T-cell (primary cell): ENCODE results near the gene IP6K1. TPM values are rescaled to one million over a fixed set of nuclear protein-coding genes. Genes with fewer than 3 reads are reported as not detected.
A peak's percentile ranks its signal among the peaks of the same experiment; 100 is the strongest.
"Not testable (repeated sequence)": the region's sequence is repeated elsewhere in the genome, so short reads cannot be mapped to it uniquely, and the experiment has no call there.

Source experiments
- ATAC-seq, 4 experiments: fragments of 200-7000 bp in 3 of 4; fragments of 150-1000 bp in 1 of 4; cut with Tn5 transposase; replicated peaks in 1 of 4; 1 replicate in 3 of 4; 2 replicates in 1 of 4; pipeline ENCODE4 v1.10.0; 2021; ENCODE audit warnings: moderate library complexity in 3 of 4, mild to moderate bottlenecking in 2 of 4, moderate number of reproducible peaks in 1 of 4
- CTCF ChIA-PET, 2 donors: fragments of 300-600 bp; sonication (Branson Sonifier 250); formaldehyde crosslinking; loops; one replicate each; lab custom pipeline; 2022; ENCODE audit warnings: antibody characterized with exemption in 2 of 2; lab: Charles Lee
- POLR2A ChIA-PET, 2 donors: fragments of 300-600 bp; sonication (Branson Sonifier 250); formaldehyde crosslinking; loops; one replicate each; lab custom pipeline; 2022; ENCODE audit warnings: antibody characterized with exemption in 2 of 2; lab: Charles Lee
- DNase-seq, 35 experiments: peaks; one replicate each; pipeline versions ENCODE4 v3.0.0 to v3.0.0-alpha.2; 2013 to 2023
- H3K27ac ChIP-seq: one replicate; pipeline ENCODE4 v1.5.1; 2013; ENCODE audit warnings: low read length
- H3K27me3 ChIP-seq, 2 experiments: replicated peaks in 1 of 2; 1 replicate in 1 of 2; 2 replicates in 1 of 2; pipeline versions ENCODE4 v1.6.1 to v1.7.0; 2013; ENCODE audit warnings: low read length in 1 of 2, mixed read lengths in 1 of 2; ENCODE audit not compliant: control insufficient read depth in 2 of 2, insufficient read depth in 2 of 2; ENCODE audit errors: extremely low read depth in 1 of 2
- H3K36me3 ChIP-seq, 2 donors: 1 replicate in 1 of 2; 2 replicates in 1 of 2; pipeline versions ENCODE4 v1.6.1 to v1.7.0; 2013; ENCODE audit warnings: low read length in 1 of 2; ENCODE audit not compliant: control insufficient read depth in 2 of 2, insufficient read depth in 1 of 2; ENCODE audit errors: extremely low read depth in 1 of 2
- H3K4me1 ChIP-seq, 2 experiments: 1 replicate in 1 of 2; 2 replicates in 1 of 2; pipeline versions ENCODE4 v1.6.1 to v1.7.0; 2013; ENCODE audit warnings: low read length in 2 of 2, mixed read lengths in 1 of 2; ENCODE audit not compliant: insufficient read depth in 2 of 2, control insufficient read depth in 1 of 2; ENCODE audit errors: extremely low read depth in 1 of 2
- H3K4me3 ChIP-seq, 2 donors: 1 replicate in 1 of 2; 2 replicates in 1 of 2; pipeline versions ENCODE4 v1.5.1 to v1.7.0; 2013; ENCODE audit warnings: mild to moderate bottlenecking in 2 of 2, low read length in 1 of 2, moderate library complexity in 1 of 2; ENCODE audit not compliant: control insufficient read depth in 1 of 2; ENCODE audit errors: extremely low read depth in 1 of 2
- H3K9me3 ChIP-seq: 2 replicates; pipeline ENCODE4 v1.7.0; 2013
- H3K27ac Mint-ChIP-seq, 2 donors: one replicate each; pipeline ENCODE4 v1.8.0; 2020 to 2021; ENCODE audit warnings: mild to moderate bottlenecking in 2 of 2, mixed read lengths in 2 of 2
- H3K27me3 Mint-ChIP-seq, 2 donors: one replicate each; pipeline ENCODE4 v1.8.0; 2021 to 2022; ENCODE audit warnings: mixed read lengths in 2 of 2
- H3K36me3 Mint-ChIP-seq: one replicate; pipeline ENCODE4 v1.8.0; 2021; ENCODE audit warnings: mixed read lengths
- H3K4me1 Mint-ChIP-seq, 3 donors: one replicate each; pipeline ENCODE4 v1.8.0; 2020 to 2022; ENCODE audit warnings: mixed read lengths in 3 of 3, mild to moderate bottlenecking in 1 of 3
- H3K4me3 Mint-ChIP-seq, 3 donors: one replicate each; pipeline ENCODE4 v1.8.0; 2020 to 2022; ENCODE audit warnings: mild to moderate bottlenecking in 3 of 3, mixed read lengths in 3 of 3, moderate library complexity in 3 of 3
- H3K9me3 Mint-ChIP-seq, 3 donors: one replicate each; pipeline ENCODE4 v1.8.0; 2020 to 2022; ENCODE audit warnings: mixed read lengths in 3 of 3
- WGBS: methylation state at CpG from one replicate; pipeline ENCODE4 v1.1.5; 2013; ENCODE audit warnings: missing lambda C conversion rate; ENCODE audit not compliant: insufficient coverage; 5-methylcytosine and 5-hydroxymethylcytosine counted together
- total RNA-seq, 35 experiments: library from RNA in 6 of 35; stranded (reverse) in 6 of 35; fragments of 120-200 nt in 1 of 35; gene quantifications; one replicate each; pipeline versions ENCODE4 v1.2.1 to v1.2.4 and lab custom pipeline; 2013 to 2026

Gene IP6K1
- total RNA-seq, 5 donors from 2014 or later (not counting 1 experiment from before 2014, with no cell fraction given), result 31.6 to 62.2 (median 57.0) TPM

GRCh38 chr3:49685846-49686245 lies 100.5 kb downstream of the IP6K1 start:
- peaks cover 25 to 36% (median 27%) of the 10 kb centered on the region in 3 donors for H3K4me1 Mint-ChIP-seq
- peak in 1 of 4 experiments; percentile 4 for ATAC-seq
- H3K27ac Mint-ChIP-seq, H3K36me3 Mint-ChIP-seq, H3K4me3 ChIP-seq, H3K9me3 ChIP-seq, H3K27ac ChIP-seq, H3K27me3 Mint-ChIP-seq, CTCF ChIA-PET, H3K9me3 Mint-ChIP-seq, POLR2A ChIA-PET, DNase-seq: not testable (repeated sequence)
- H3K4me1 ChIP-seq, result peaks cover 4 to 44% of the 10 kb centered on the region in 2 experiments
- WGBS, result 30% methylated on average over 29 of the region's 36 CpGs
- peak overlapping the region in 2 of 3 donors; percentile 54 to 97 for H3K4me3 Mint-ChIP-seq
- peaks cover 11 to 31% of the 10 kb centered on the region in 2 donors for H3K36me3 ChIP-seq
- H3K27me3 ChIP-seq, result peaks cover 0 to 20% of the 10 kb centered on the region in 2 experiments

- H3K9me3 Mint-ChIP-seq, H3K27ac Mint-ChIP-seq, H3K27me3 Mint-ChIP-seq, ATAC-seq, DNase-seq, H3K9me3 ChIP-seq, H3K36me3 Mint-ChIP-seq, H3K27ac ChIP-seq, H3K4me3 ChIP-seq, CTCF ChIA-PET, POLR2A ChIA-PET: not testable (repeated sequence)
- H3K4me1 Mint-ChIP-seq, result peaks cover 18 to 29% (median 19%) of the 10 kb centered on the region in 3 donors
- Histone ChIP-seq H3K4me1 (peaks cover 3 to 37% of the 10 kb centered on the region in 2 experiments), H3K27me3 (peaks cover 0 to 20% of the 10 kb centered on the region in 2 experiments), H3K36me3 (peaks cover 11 to 38% of the 10 kb centered on the region in 2 donors)
- peak overlapping the region in 1 of 3 donors; percentile 42 for H3K4me3 Mint-ChIP-seq
- 75% methylated on average over 1 of the region's 10 CpGs for WGBS
Measured at GRCh38 chr3:49685103-49685502, 101.2 kb downstream of the IP6K1 start.

DNA sequence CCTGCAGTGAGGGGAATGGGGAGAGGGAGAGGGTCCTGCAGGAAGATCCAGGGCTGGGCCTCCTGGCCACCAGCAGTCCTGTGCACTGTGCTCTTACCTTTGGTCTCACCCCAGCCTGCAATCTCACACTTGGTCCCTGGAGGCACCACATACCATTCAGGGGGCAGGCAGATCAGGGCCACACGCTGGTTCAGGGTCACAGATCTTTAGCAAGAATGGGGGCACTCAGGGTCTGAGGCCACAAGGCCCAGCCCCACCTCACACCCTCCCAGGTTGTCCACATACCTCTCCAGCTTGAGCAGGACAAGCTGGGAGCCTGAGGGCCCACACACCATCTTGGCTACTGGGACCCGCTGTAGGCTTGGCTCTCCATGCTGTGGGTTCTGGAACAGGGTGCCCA lies 101.9 kb downstream of the IP6K1 start:
- DNase-seq, H3K27ac ChIP-seq, H3K9me3 ChIP-seq, POLR2A ChIA-PET, CTCF ChIA-PET, H3K4me3 ChIP-seq, H3K9me3 Mint-ChIP-seq, H3K27ac Mint-ChIP-seq, H3K27me3 Mint-ChIP-seq, ATAC-seq: not testable (repeated sequence)
- H3K36me3 Mint-ChIP-seq, result peaks cover 15% of the 10 kb centered on the region
- Histone ChIP-seq H3K27me3 (peaks cover 0 to 20% of the 10 kb centered on the region in 2 experiments), H3K4me1 (peaks cover 0 to 30% of the 10 kb centered on the region in 2 experiments), H3K36me3 (peaks cover 11 to 45% of the 10 kb centered on the region in 2 donors)
- WGBS, result 80% methylated on average over 1 of the region's 2 CpGs
- peak overlapping the region in 1 of 3 donors; percentile 42 for H3K4me3 Mint-ChIP-seq
- H3K4me1 Mint-ChIP-seq, result peaks cover 11 to 28% (median 17%) of the 10 kb centered on the region in 3 donors

DNA sequence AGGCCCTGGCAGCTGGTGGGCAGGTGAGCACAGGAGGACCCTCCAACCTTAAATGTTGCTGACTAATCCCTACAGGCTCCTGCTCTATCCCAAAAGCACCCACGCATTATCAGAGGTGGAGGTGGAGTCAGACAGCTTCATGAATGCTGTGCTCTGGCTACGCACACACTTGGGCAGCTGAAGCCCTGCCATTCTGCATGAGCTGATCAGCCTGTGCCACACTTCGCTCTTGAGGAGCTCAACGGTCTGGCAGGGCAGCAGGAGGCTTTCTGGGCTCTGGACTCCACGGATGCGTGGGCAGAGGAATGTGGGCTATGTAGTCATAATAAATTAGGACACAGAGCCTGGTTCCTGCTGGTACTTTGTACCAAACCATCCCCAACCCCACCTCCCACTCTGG lies 103.2 kb downstream of the IP6K1 start:
- no peaks in the 10 kb centered on the region for H3K9me3 ChIP-seq
- no peak overlapping the region for H3K4me3 ChIP-seq
- peaks cover 0 to 4% of the 10 kb centered on the region in 2 donors for H3K27me3 Mint-ChIP-seq
- peaks cover 0 to 20% of the 10 kb centered on the region in 2 experiments for H3K27me3 ChIP-seq
- 94% methylated on average over 4 of the region's 6 CpGs for WGBS
- no peak overlapping the region for H3K27ac ChIP-seq
- H3K36me3 Mint-ChIP-seq, result peaks cover 20% of the 10 kb centered on the region
- peaks cover 11 to 58% of the 10 kb centered on the region in 2 donors for H3K36me3 ChIP-seq
- ChIA-PET CTCF (interaction anchor here in 1 of 2 donors (0.5 kb wide), 1 partner anchor 12 kb away, joined by 5 read pairs; no protein-coding TSS in a partner anchor), POLR2A (no interaction called here)
- ATAC-seq (no peak), DNase-seq (no peak)
- peaks cover 0 to 20% of the 10 kb centered on the region in 2 experiments for H3K4me1 ChIP-seq
- H3K27ac Mint-ChIP-seq, result no peak overlapping the region
- no peak overlapping the region for H3K4me3 Mint-ChIP-seq
- H3K9me3 Mint-ChIP-seq, result no peaks in the 10 kb centered on the region
- H3K4me1 Mint-ChIP-seq, result peaks cover 0 to 20% (median 12%) of the 10 kb centered on the region in 3 donors

DNA sequence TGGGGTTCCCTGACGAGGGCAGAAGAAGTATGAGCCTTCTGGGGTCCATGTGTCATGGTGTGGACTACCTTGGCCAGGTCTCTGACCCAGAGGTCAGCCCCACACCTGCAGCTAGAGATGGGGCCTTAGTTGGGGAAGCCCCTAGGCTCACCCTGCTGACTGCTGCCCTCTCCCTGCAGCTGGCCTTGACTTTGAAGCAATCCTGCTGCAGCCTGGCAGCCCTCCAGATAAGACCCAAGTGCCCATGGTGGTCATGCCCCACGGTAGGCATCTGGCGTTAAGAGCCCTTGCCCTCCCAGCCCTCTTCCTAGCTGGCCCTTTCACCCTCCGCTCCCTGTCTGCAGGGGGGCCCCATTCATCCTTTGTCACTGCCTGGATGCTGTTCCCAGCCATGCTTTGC lies 104.8 kb downstream of the IP6K1 start:
- no peak overlapping the region for H3K27ac ChIP-seq
- Mint-ChIP-seq H3K9me3 (no peaks in the 10 kb centered on the region), H3K27ac (no peak overlapping the region), H3K27me3 (peaks cover 0 to 1% of the 10 kb centered on the region in 2 donors), H3K4me1 (peaks cover 5 to 20% (median 17%) of the 10 kb centered on the region in 3 donors), H3K4me3 (no peak overlapping the region), H3K36me3 (peaks cover 30% of the 10 kb centered on the region)
- DNase-seq (no peak), ATAC-seq (no peak)
- peaks cover 17 to 74% of the 10 kb centered on the region in 2 donors for H3K36me3 ChIP-seq
- 97% methylated on average over 3 of the region's 4 CpGs for WGBS
- ChIA-PET POLR2A (no interaction called here), CTCF (no interaction called here)
- no peak overlapping the region for H3K4me3 ChIP-seq
- H3K4me1 ChIP-seq, result peaks cover 0 to 23% of the 10 kb centered on the region in 2 experiments
- H3K9me3 ChIP-seq, result no peaks in the 10 kb centered on the region
- peaks cover 0 to 8% of the 10 kb centered on the region in 2 experiments for H3K27me3 ChIP-seq

DNA sequence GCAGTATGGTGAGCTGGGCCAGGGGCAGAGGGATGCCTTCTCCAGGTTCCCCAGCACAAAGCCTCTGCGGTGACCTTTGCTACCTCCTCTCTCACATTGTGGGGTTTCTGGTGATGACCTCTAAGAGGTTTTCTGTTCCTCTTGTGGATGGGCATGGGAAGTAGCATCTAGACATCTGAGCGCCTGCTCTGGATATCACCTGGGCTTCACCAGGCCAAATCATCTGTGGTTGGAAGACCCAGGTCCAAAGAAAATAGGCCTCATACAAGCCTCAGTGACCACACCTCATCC lies 105.2 kb downstream of the IP6K1 start:
- DNase-seq, result no peak
- peaks cover 0 to 23% of the 10 kb centered on the region in 2 experiments for H3K4me1 ChIP-seq
- Mint-ChIP-seq H3K4me3 (no peak overlapping the region), H3K27me3 (peaks cover 0 to 1% of the 10 kb centered on the region in 2 donors), H3K9me3 (no peaks in the 10 kb centered on the region), H3K27ac (no peak overlapping the region), H3K36me3 (peaks cover 33% of the 10 kb centered on the region), H3K4me1 (peaks cover 5 to 20% (median 19%) of the 10 kb centered on the region in 3 donors)
- peaks cover 17 to 78% of the 10 kb centered on the region in 2 donors for H3K36me3 ChIP-seq
- ChIA-PET CTCF (no interaction called here), POLR2A (no interaction called here)
- H3K9me3 ChIP-seq, result no peaks in the 10 kb centered on the region
- ATAC-seq, result no peak
- H3K4me3 ChIP-seq, result no peak overlapping the region
- WGBS, result 86% methylated on average over 1 of the region's 2 CpGs
- no peak overlapping the region for H3K27ac ChIP-seq
- peaks cover 0 to 5% of the 10 kb centered on the region in 2 experiments for H3K27me3 ChIP-seq
